Esophagus muscularis mucosa (tissue), 3 donors: ENCODE measurements around the gene PDSS2.

ENCODE experiments used
- CTCF ChIP-seq, 3 experiments: fragments of 200-600 bp in 2 of 3; fragments of 450-650 bp in 1 of 3; sonication (generic) in 2 of 3; IDR thresholded peaks; one replicate each; pipeline ENCODE4 v1.5.1; 2017 to 2019; ENCODE audit warnings: antibody characterized with exemption in 3 of 3, mild to moderate bottlenecking in 2 of 3, moderate library complexity in 1 of 3
- POLR2A ChIP-seq: fragments of 450-650 bp; IDR thresholded peaks from one replicate; pipeline ENCODE4 v1.6.1; 2017; ENCODE audit warnings: antibody characterized with exemption, moderate library complexity, mild to moderate bottlenecking, low read depth

- no peak for TF ChIP-seq POLR2A
- TF ChIP-seq CTCF (IDR thresholded peaks at IDR 0.05) = no peak
Observed at GRCh38 chr6:107244742-107245480, 214.5 kb downstream of the PDSS2 start.
